HepG2 (cell line): ENCODE measurements around the gene OASL. TPM values are rescaled to one million over a fixed set of nuclear protein-coding genes. Genes with fewer than 3 reads are reported as not detected.

Experiments used
- AHR ChIP-seq: IDR thresholded peaks from 2 replicates; pipeline ENCODE4 v1.6.1; 2018; ENCODE audit warnings: missing genetic modification reagents, missing compliant biosample characterization
- BORCS8-MEF2B ChIP-seq: sonication (generic); formaldehyde crosslinking; IDR thresholded peaks from 2 replicates; pipeline ENCODE4 v1.8.0; 2022; ENCODE audit warnings: mild to moderate bottlenecking, missing genetic modification reagents
- CTCF ChIP-seq: sonication (generic); formaldehyde crosslinking; IDR thresholded peaks from 2 replicates; pipeline ENCODE4 v1.5.0; 2020; ENCODE audit warnings: mild to moderate bottlenecking, missing genetic modification reagents, moderate library complexity
- KDM3A ChIP-seq: IDR thresholded peaks from 2 replicates; pipeline ENCODE4 v1.6.1; 2018; ENCODE audit warnings: low read depth, missing compliant biosample characterization
- KDM5A ChIP-seq: fragments of 200-600 bp; sonication (generic); IDR thresholded peaks from 2 replicates; pipeline ENCODE4 v1.7.0; 2018; ENCODE audit warnings: antibody characterized with exemption, mild to moderate bottlenecking, low read length, borderline replicate concordance
- KLF9 ChIP-seq: IDR thresholded peaks from 2 replicates; pipeline ENCODE4 v1.6.1; 2016; ENCODE audit warnings: low read depth
- MEIS1 ChIP-seq: sonication (generic); formaldehyde crosslinking; IDR thresholded peaks from 2 replicates; pipeline ENCODE4 v1.9.0; 2021; ENCODE audit warnings: mild to moderate bottlenecking, missing genetic modification reagents, moderate library complexity, borderline replicate concordance
- RBM22 ChIP-seq: fragments of 200-400 bp; formaldehyde crosslinking; optimal IDR thresholded peaks from 2 replicates; pipeline ENCODE3; 2017; ENCODE audit warnings: mild to moderate bottlenecking, low read length, moderate library complexity
- RCOR2 ChIP-seq: IDR thresholded peaks from 2 replicates; pipeline ENCODE4 v1.6.1; 2016; ENCODE audit warnings: missing biosample characterization, missing genetic modification reagents
- TFDP2 ChIP-seq: sonication (generic); formaldehyde crosslinking; IDR thresholded peaks from 2 replicates; pipeline ENCODE4 v1.4.0; 2020; ENCODE audit warnings: missing genetic modification reagents
- TMF1 ChIP-seq: sonication (generic); formaldehyde crosslinking; IDR thresholded peaks from 2 replicates; pipeline ENCODE4 v1.8.1; 2022; ENCODE audit warnings: low read depth, missing genetic modification reagents
- USF2 ChIP-seq, 2 experiments: sonication (generic) in 1 of 2; formaldehyde crosslinking in 1 of 2; IDR thresholded peaks; 2 replicates each; pipeline versions ENCODE4 v1.5.1 to v1.6.1; 2011 to 2020; ENCODE audit warnings: borderline replicate concordance in 1 of 2, low read depth in 1 of 2, low read length in 1 of 2, mild to moderate bottlenecking in 1 of 2, missing genetic modification reagents in 1 of 2, moderate library complexity in 1 of 2
- ZNF12 ChIP-seq: sonication (generic); formaldehyde crosslinking; IDR thresholded peaks from 2 replicates; pipeline ENCODE4 v1.5.0; 2020; ENCODE audit warnings: missing genetic modification reagents
- ZNF550 ChIP-seq: sonication (generic); formaldehyde crosslinking; IDR thresholded peaks from 2 replicates; pipeline ENCODE4 v1.4.0; 2020; ENCODE audit warnings: mild to moderate bottlenecking, missing genetic modification reagents, borderline replicate concordance
- polyA plus RNA-seq, 8 experiments: library from polyadenylated mRNA; depleted of rRNA in 3 of 8; stranded (reverse) in 7 of 8; unstranded in 1 of 8; fragments of >200 nt; fragmentation: Illumina TruSeq in 4 of 8; extraction: Trizol in 4 of 8; gene quantifications; 2 replicates each; pipeline versions ENCODE4 v1.2.1 to v1.2.3, GENCODE V29; 2011 to 2016; ENCODE audit warnings: low read depth in 4 of 8, missing spikeins in 1 of 8, mixed read lengths in 1 of 8; ENCODE audit not compliant: insufficient read depth in 1 of 8
- total RNA-seq, 5 experiments: library from RNA; depleted of rRNA; stranded (reverse); fragments of >200 nt; fragmentation: Illumina TruSeq; extraction: Trizol; gene quantifications; 2 replicates each; pipeline ENCODE4 v1.2.3, GENCODE V29; 2016; ENCODE audit warnings: low read depth in 1 of 5
- TF ChIP-seq, protein P1 (sequence below): IDR thresholded peaks from 2 replicates; pipeline ENCODE4 v1.6.1; 2016; ENCODE audit warnings: missing biosample characterization, missing genetic modification reagents, low read depth

The OASL gene
- total and polyA plus RNA-seq, 2 of the 13 experiments (the other 11 are each of a cell fraction or from before 2014, with no cell fraction given): 0.11 to 0.22 TPM

- no peak; the same call in 1 of the 2 replicates for TF ChIP-seq USF2 (IDR thresholded peaks at IDR 0.05; ENCODE audit: low read depth, low read length)
- TF ChIP-seq USF2 (CRISPR knock-in tag; IDR thresholded peaks at IDR 0.05; ENCODE audit: borderline replicate concordance): peak; percentile 55; the same call in 1 of the 2 replicates
- 0 out of 2 replicates have a peak, but pooled peaks have one; percentile 25 for TF ChIP-seq MEIS1 (CRISPR knock-in tag)
- no peak for TF ChIP-seq RBM22
- TF ChIP-seq TMF1 (CRISPR knock-in tag): no peak
- TF ChIP-seq ZNF550 (CRISPR knock-in tag): 0 out of 2 replicates have a peak, but pooled peaks have one; percentile 72
- no peak for TF ChIP-seq KDM3A (CRISPR knock-in tag)
- TF ChIP-seq, protein P1, sequence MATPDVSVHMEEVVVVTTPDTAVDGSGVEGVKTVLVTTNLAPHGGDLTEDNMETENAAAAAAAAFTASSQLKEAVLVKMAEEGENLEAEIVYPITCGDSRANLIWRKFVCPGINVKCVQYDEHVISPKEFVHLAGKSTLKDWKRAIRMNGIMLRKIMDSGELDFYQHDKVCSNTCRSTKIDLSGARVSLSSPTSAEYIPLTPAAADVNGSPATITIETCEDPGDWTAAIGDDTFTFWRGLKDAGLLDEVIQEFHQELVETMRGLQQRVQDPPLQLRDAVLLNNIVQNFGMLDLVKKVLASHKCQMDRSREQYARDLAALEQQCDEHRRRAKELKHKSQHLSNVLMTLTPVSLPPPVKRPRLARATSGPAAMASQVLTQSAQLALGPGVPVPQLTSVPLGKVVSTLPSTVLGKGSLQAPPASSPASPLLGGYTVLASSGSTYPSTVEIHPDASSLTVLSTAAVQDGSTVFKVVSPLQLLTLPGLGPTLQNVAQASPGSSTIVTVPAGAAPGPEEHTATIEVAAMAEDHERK (CRISPR knock-in tag): 0 out of 2 replicates have a peak, but pooled peaks have one; percentile 47
- peak; percentile 17; the same call in 1 of the 2 replicates for TF ChIP-seq ZNF12 (CRISPR knock-in tag)
- TF ChIP-seq KLF9: no peak
- no peak for TF ChIP-seq AHR
- peak; percentile 97 for TF ChIP-seq KDM5A
- 0 out of 2 replicates have a peak, but pooled peaks have one; percentile 34 for TF ChIP-seq TFDP2 (CRISPR knock-in tag)
- TF ChIP-seq RCOR2 (CRISPR knock-in tag): no peak
- peak; percentile 40; the same call in 1 of the 2 replicates for TF ChIP-seq BORCS8-MEF2B
- peak; percentile 14; the same call in 1 of the 2 replicates for TF ChIP-seq CTCF (CRISPR knock-in tag)
These were observed 22.9 kb downstream of the OASL start, which contains the start of gene C12orf43 (continued) for GRCh38 chr12:121015825-121016766.
